HL-60 (cell line): ENCODE data around the gene TMEM239.

Experiments used
- GABPA ChIP-seq: IDR thresholded peaks from 2 replicates; pipeline ENCODE4 v1.6.1; 2012; ENCODE audit warnings: low read depth
- POLR2AphosphoS5 ChIP-seq: IDR thresholded peaks from 2 replicates; pipeline ENCODE4 v1.6.1; 2012; ENCODE audit warnings: low read depth
- SPI1 ChIP-seq: IDR thresholded peaks from 2 replicates; pipeline ENCODE4 v1.6.1; 2012; ENCODE audit warnings: low read depth, mild to moderate bottlenecking, borderline replicate concordance
- TF ChIP-seq, protein P1 (sequence below): IDR thresholded peaks from one replicate; pipeline ENCODE4 v1.5.1; 2011; ENCODE audit warnings: low read length, control low read depth, inconsistent platforms; ENCODE audit not compliant: insufficient read depth
- TF ChIP-seq, protein P2 (sequence below): IDR thresholded peaks from 2 replicates; pipeline ENCODE4 v1.6.1; 2012; ENCODE audit warnings: low read depth; ENCODE audit not compliant: insufficient replicate concordance

GRCh38 chr20:2822073-2822472 lies 5.9 kb downstream of the TMEM239 start:
- TF ChIP-seq, protein P1, sequence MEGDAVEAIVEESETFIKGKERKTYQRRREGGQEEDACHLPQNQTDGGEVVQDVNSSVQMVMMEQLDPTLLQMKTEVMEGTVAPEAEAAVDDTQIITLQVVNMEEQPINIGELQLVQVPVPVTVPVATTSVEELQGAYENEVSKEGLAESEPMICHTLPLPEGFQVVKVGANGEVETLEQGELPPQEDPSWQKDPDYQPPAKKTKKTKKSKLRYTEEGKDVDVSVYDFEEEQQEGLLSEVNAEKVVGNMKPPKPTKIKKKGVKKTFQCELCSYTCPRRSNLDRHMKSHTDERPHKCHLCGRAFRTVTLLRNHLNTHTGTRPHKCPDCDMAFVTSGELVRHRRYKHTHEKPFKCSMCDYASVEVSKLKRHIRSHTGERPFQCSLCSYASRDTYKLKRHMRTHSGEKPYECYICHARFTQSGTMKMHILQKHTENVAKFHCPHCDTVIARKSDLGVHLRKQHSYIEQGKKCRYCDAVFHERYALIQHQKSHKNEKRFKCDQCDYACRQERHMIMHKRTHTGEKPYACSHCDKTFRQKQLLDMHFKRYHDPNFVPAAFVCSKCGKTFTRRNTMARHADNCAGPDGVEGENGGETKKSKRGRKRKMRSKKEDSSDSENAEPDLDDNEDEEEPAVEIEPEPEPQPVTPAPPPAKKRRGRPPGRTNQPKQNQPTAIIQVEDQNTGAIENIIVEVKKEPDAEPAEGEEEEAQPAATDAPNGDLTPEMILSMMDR: no peak
- no peak for TF ChIP-seq POLR2AphosphoS5
- TF ChIP-seq, protein P2, sequence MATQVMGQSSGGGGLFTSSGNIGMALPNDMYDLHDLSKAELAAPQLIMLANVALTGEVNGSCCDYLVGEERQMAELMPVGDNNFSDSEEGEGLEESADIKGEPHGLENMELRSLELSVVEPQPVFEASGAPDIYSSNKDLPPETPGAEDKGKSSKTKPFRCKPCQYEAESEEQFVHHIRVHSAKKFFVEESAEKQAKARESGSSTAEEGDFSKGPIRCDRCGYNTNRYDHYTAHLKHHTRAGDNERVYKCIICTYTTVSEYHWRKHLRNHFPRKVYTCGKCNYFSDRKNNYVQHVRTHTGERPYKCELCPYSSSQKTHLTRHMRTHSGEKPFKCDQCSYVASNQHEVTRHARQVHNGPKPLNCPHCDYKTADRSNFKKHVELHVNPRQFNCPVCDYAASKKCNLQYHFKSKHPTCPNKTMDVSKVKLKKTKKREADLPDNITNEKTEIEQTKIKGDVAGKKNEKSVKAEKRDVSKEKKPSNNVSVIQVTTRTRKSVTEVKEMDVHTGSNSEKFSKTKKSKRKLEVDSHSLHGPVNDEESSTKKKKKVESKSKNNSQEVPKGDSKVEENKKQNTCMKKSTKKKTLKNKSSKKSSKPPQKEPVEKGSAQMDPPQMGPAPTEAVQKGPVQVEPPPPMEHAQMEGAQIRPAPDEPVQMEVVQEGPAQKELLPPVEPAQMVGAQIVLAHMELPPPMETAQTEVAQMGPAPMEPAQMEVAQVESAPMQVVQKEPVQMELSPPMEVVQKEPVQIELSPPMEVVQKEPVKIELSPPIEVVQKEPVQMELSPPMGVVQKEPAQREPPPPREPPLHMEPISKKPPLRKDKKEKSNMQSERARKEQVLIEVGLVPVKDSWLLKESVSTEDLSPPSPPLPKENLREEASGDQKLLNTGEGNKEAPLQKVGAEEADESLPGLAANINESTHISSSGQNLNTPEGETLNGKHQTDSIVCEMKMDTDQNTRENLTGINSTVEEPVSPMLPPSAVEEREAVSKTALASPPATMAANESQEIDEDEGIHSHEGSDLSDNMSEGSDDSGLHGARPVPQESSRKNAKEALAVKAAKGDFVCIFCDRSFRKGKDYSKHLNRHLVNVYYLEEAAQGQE: no peak
- no peak for TF ChIP-seq GABPA
- TF ChIP-seq SPI1: no peak
